H9 (cell line): Measurements from ENCODE around the gene RIC8A. TPM values are rescaled to one million over a fixed set of nuclear protein-coding genes. Genes with fewer than 3 reads are reported as not detected.

Source experiments
- DNase-seq: peaks from one replicate; pipeline ENCODE4 v3.0.0-alpha.2; 2017
- H2AFZ ChIP-seq: one replicate; pipeline ENCODE4 v1.6.1; 2013; ENCODE audit warnings: mild to moderate bottlenecking, low read length, control low read depth, moderate library complexity
- H2AK5ac ChIP-seq: 2 replicates; pipeline ENCODE4 v1.6.1; 2013; ENCODE audit warnings: low read length, control low read depth, mixed read lengths; ENCODE audit not compliant: insufficient read length
- H2BK120ac ChIP-seq: one replicate; pipeline ENCODE4 v1.6.1; 2013; ENCODE audit warnings: low read depth, mild to moderate bottlenecking, low read length, control low read depth, inconsistent platforms; ENCODE audit not compliant: poor library complexity, severe bottlenecking
- H2BK12ac ChIP-seq: 2 replicates; pipeline ENCODE4 v1.6.1; 2013; ENCODE audit warnings: low read length, control low read depth, mixed read lengths, low read depth; ENCODE audit not compliant: insufficient read length
- H2BK15ac ChIP-seq: 2 replicates; pipeline ENCODE4 v1.6.1; 2013; ENCODE audit warnings: low read depth, low read length, control low read depth
- H2BK20ac ChIP-seq: one replicate; pipeline ENCODE4 v1.6.1; 2013; ENCODE audit warnings: low read depth, mild to moderate bottlenecking, low read length, control low read depth, inconsistent platforms; ENCODE audit not compliant: poor library complexity, severe bottlenecking
- H2BK5ac ChIP-seq: 2 replicates; pipeline ENCODE4 v1.6.1; 2013; ENCODE audit warnings: low read length, control low read depth, mixed read lengths; ENCODE audit not compliant: insufficient read length
- H3K14ac ChIP-seq: 2 replicates; pipeline ENCODE4 v1.6.1; 2013; ENCODE audit warnings: low read length, control low read depth; ENCODE audit not compliant: insufficient read depth
- H3K18ac ChIP-seq: 2 replicates; pipeline ENCODE4 v1.6.1; 2013; ENCODE audit warnings: low read depth, mild to moderate bottlenecking, mixed read lengths, low read length, control low read depth; ENCODE audit not compliant: insufficient read length
- H3K23ac ChIP-seq: 2 replicates; pipeline ENCODE4 v1.6.1; 2013; ENCODE audit warnings: low read length, control low read depth, mixed read lengths, low read depth; ENCODE audit not compliant: insufficient read length
- H3K23me2 ChIP-seq: 2 replicates; pipeline ENCODE4 v1.6.1; 2013; ENCODE audit warnings: low read depth, mild to moderate bottlenecking, mixed read lengths, low read length, control low read depth; ENCODE audit not compliant: insufficient read length, poor library complexity, severe bottlenecking
- H3K27ac ChIP-seq: 2 replicates; pipeline ENCODE4 v1.5.1; 2013; ENCODE audit warnings: low read length, control low read depth, mixed read lengths, low read depth; ENCODE audit not compliant: insufficient read length
- H3K27me3 ChIP-seq: 2 replicates; pipeline ENCODE4 v1.6.1; 2013; ENCODE audit warnings: low read length, control low read depth, inconsistent platforms; ENCODE audit not compliant: insufficient read depth
- H3K4ac ChIP-seq: 2 replicates; pipeline ENCODE4 v1.6.1; 2013; ENCODE audit warnings: low read depth, mild to moderate bottlenecking, control low read depth, inconsistent platforms, low read length, moderate library complexity
- H3K4me1 ChIP-seq: 2 replicates; pipeline ENCODE4 v1.6.1; 2013; ENCODE audit warnings: low read length, control low read depth, inconsistent platforms; ENCODE audit not compliant: insufficient read depth
- H3K4me2 ChIP-seq: 2 replicates; pipeline ENCODE4 v1.6.1; 2013; ENCODE audit warnings: low read length, control low read depth, mixed read lengths; ENCODE audit not compliant: insufficient read length, insufficient read depth
- H3K56ac ChIP-seq: 2 replicates; pipeline ENCODE4 v1.6.1; 2013; ENCODE audit warnings: low read depth, mild to moderate bottlenecking, mixed read lengths, low read length, control low read depth; ENCODE audit not compliant: insufficient read length
- H3K79me1 ChIP-seq: 2 replicates; pipeline ENCODE4 v1.6.1; 2013; ENCODE audit warnings: low read depth, mild to moderate bottlenecking, moderate library complexity, low read length, control low read depth, inconsistent platforms; ENCODE audit not compliant: insufficient read depth, poor library complexity, severe bottlenecking
- H3K79me2 ChIP-seq: 2 replicates; pipeline ENCODE4 v1.6.1; 2013; ENCODE audit warnings: low read length, control low read depth, inconsistent platforms; ENCODE audit not compliant: insufficient read depth
- H3K9ac ChIP-seq: 2 replicates; pipeline ENCODE4 v1.6.1; 2013; ENCODE audit warnings: low read length, control low read depth, mixed read lengths; ENCODE audit not compliant: insufficient read length; ENCODE audit errors: extremely low read depth
- H3K9me3 ChIP-seq: one replicate; pipeline ENCODE4 v1.6.1; 2013; ENCODE audit warnings: low read depth, low read length, inconsistent platforms; ENCODE audit not compliant: control insufficient read depth
- H3T11ph ChIP-seq: one replicate; pipeline ENCODE4 v1.6.1; 2013; ENCODE audit warnings: mild to moderate bottlenecking, low read length, control low read depth, inconsistent platforms
- H4K20me1 ChIP-seq: one replicate; pipeline ENCODE4 v1.6.1; 2013; ENCODE audit not compliant: control insufficient read depth, insufficient read length, insufficient read depth
- H4K5ac ChIP-seq: 2 replicates; pipeline ENCODE4 v1.6.1; 2013; ENCODE audit warnings: low read depth, mild to moderate bottlenecking, mixed read lengths, low read length, control low read depth; ENCODE audit not compliant: insufficient read length
- H4K8ac ChIP-seq: replicated peaks from 2 replicates; pipeline ENCODE4 v1.6.1; 2013; ENCODE audit warnings: low read length, control low read depth, mixed read lengths, low read depth; ENCODE audit not compliant: insufficient read length
- H4K91ac ChIP-seq: 2 replicates; pipeline ENCODE4 v1.6.1; 2013; ENCODE audit warnings: low read depth, mild to moderate bottlenecking, moderate library complexity, mixed read lengths, low read length, control low read depth; ENCODE audit not compliant: insufficient read length
- H3K27ac Mint-ChIP-seq, 3 experiments: 2 replicates in 2 of 3; 3 replicates in 1 of 3; pipeline ENCODE4 v1.8.0; 2020 to 2021; ENCODE audit warnings: mixed read lengths in 3 of 3, mild to moderate bottlenecking in 1 of 3, moderate library complexity in 1 of 3
- H3K27me3 Mint-ChIP-seq: 2 replicates; pipeline ENCODE4 v1.8.0; 2021; ENCODE audit warnings: low read depth, mild to moderate bottlenecking, moderate library complexity, mixed read lengths
- H3K36me3 Mint-ChIP-seq, 3 experiments: 2 replicates in 2 of 3; 3 replicates in 1 of 3; pipeline ENCODE4 v1.8.0; 2020 to 2021; ENCODE audit warnings: low read depth in 3 of 3, mixed read lengths in 3 of 3; ENCODE audit not compliant: insufficient read depth in 1 of 3
- H3K4me1 Mint-ChIP-seq, 2 experiments: 2 replicates each; pipeline ENCODE4 v1.8.0; 2020; ENCODE audit warnings: mixed read lengths in 2 of 2
- H3K4me3 Mint-ChIP-seq, 2 experiments: 2 replicates in 1 of 2; 3 replicates in 1 of 2; pipeline ENCODE4 v1.8.0; 2020 to 2021; ENCODE audit warnings: mild to moderate bottlenecking in 2 of 2, mixed read lengths in 2 of 2, moderate library complexity in 1 of 2
- H3K9me3 Mint-ChIP-seq, 2 experiments: 2 replicates in 1 of 2; 3 replicates in 1 of 2; pipeline ENCODE4 v1.8.0; 2020; ENCODE audit warnings: mild to moderate bottlenecking in 2 of 2, mixed read lengths in 2 of 2, moderate library complexity in 1 of 2
- WGBS: extraction: QIAGEN DNeasy Blood & Tissue Kit; methylation state at CpG from one replicate; pipeline ENCODE4 v1.1.7; 2013; ENCODE audit warnings: missing lambda C conversion rate, low lambda C conversion rate, mixed read lengths; ENCODE audit not compliant: insufficient read length; ENCODE audit errors: extremely low coverage; 5-methylcytosine and 5-hydroxymethylcytosine counted together
- total RNA-seq: library from RNA; stranded (reverse); gene quantifications from 2 replicates; pipeline ENCODE4 v1.2.1, GENCODE V29; 2021
- TF ChIP-seq, protein P1 (sequence below): fragments of 200-600 bp; sonication (generic); conservative IDR thresholded peaks from 3 replicates; pipeline ENCODE4 v1.8.0; 2021; ENCODE audit warnings: antibody characterized with exemption, mild to moderate bottlenecking

RIC8A gene
- total RNA-seq, 1 experiment from 2014 or later = 94.9 TPM

- Histone ChIP-seq H3K4me2 (no peak overlapping the region), H4K20me1 (no peaks in the 10 kb centered on the region), H2AK5ac (no peak overlapping the region), H3K56ac (no peak overlapping the region), H2AFZ (no peak overlapping the region), H3K4me1 (no peaks in the 10 kb centered on the region; the same call in 1 of the 2 replicates), H3K79me1 (no peaks in the 10 kb centered on the region), H3T11ph (no peak overlapping the region), H4K5ac (no peak overlapping the region), H3K4ac (no peak overlapping the region), H2BK120ac (no peak overlapping the region), H3K27ac (no peak overlapping the region), H2BK15ac (no peak overlapping the region), H3K23ac (no peak overlapping the region), H2BK12ac (no peak overlapping the region), H3K14ac (no peak overlapping the region), H3K9ac (no peak overlapping the region), H3K27me3 (no peaks in the 10 kb centered on the region; the same call in 1 of the 2 replicates), H3K9me3 (no peaks in the 10 kb centered on the region), H2BK5ac (no peak overlapping the region), H3K79me2 (peaks cover 3% of the 10 kb centered on the region; the same call in 1 of the 2 replicates), H4K8ac (no peak overlapping the region), H2BK20ac (no peak overlapping the region), H4K91ac (no peak overlapping the region), H3K18ac (no peak overlapping the region), H3K23me2 (peaks cover 6% of the 10 kb centered on the region)
- Mint-ChIP-seq H3K27me3 (no peaks in the 10 kb centered on the region; the same call in 1 of the 2 replicates), H3K4me3 (peak overlapping the region in 1 of 2 experiments; percentile 8; a peak in 1 of 5 replicates), H3K4me1 (peaks cover 5 to 14% of the 10 kb centered on the region in 2 experiments), H3K27ac (peak overlapping the region in 1 of 3 experiments; percentile 70; a peak in 2 of 7 replicates), H3K36me3 (peaks cover 0 to 22% (median 3%) of the 10 kb centered on the region in 3 experiments; a peak in 4 of 7 replicates), H3K9me3 (no peaks in the 10 kb centered on the region; a peak in 1 of 5 replicates)
- no CpG with 5 or more reads among the region's 20 CpGs for WGBS
- no peak for DNase-seq
- TF ChIP-seq, protein P1, sequence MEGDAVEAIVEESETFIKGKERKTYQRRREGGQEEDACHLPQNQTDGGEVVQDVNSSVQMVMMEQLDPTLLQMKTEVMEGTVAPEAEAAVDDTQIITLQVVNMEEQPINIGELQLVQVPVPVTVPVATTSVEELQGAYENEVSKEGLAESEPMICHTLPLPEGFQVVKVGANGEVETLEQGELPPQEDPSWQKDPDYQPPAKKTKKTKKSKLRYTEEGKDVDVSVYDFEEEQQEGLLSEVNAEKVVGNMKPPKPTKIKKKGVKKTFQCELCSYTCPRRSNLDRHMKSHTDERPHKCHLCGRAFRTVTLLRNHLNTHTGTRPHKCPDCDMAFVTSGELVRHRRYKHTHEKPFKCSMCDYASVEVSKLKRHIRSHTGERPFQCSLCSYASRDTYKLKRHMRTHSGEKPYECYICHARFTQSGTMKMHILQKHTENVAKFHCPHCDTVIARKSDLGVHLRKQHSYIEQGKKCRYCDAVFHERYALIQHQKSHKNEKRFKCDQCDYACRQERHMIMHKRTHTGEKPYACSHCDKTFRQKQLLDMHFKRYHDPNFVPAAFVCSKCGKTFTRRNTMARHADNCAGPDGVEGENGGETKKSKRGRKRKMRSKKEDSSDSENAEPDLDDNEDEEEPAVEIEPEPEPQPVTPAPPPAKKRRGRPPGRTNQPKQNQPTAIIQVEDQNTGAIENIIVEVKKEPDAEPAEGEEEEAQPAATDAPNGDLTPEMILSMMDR = no peak
Measured at GRCh38 chr11:232783-233565, 25.5 kb downstream of the RIC8A start.
